K562 (cell line): Measurements from ENCODE around the gene DST. TPM values are rescaled to one million over a fixed set of nuclear protein-coding genes. Genes with fewer than 3 reads are reported as not detected.

ENCODE experiments used
- ATAC-seq: fragments of 200-7000 bp; cut with Tn5 transposase; 3 replicates; pipeline ENCODE4 v1.9.1; 2020; ENCODE audit warnings: moderate library complexity
- BruUV-seq: library from RNA; stranded (reverse); fragments of 400-500 nt; replicated peaks from 2 replicates; lab custom pipeline; 2021; lab: Mats Ljungman, UMichigan
- CTCF ChIA-PET: fragments of 300-600 bp; formaldehyde crosslinking; extraction: SDS; loops from one replicate; lab custom pipeline; 2021; ENCODE audit warnings: low intra/inter-chr PET ratio; lab: Yijun Ruan, JAX
- POLR2A ChIA-PET: fragments of 300-600, 350-650 bp; sonication (Branson Sonifier 250); formaldehyde crosslinking; extraction: SDS; loops from one replicate; lab custom pipeline; 2021; ENCODE audit warnings: antibody characterized with exemption, inconsistent platforms; lab: Yijun Ruan, JAX
- DNase-seq, 4 experiments: peaks; one replicate each; pipeline versions ENCODE4 v3.0.0 to v3.0.0-alpha.2; 2011 to 2018; ENCODE audit warnings: low spot score in 3 of 4, mixed read lengths in 3 of 4; ENCODE audit errors: extremely low read depth in 1 of 4
- FAIRE-seq: peaks from 2 replicates; lab custom pipeline; 2011; peaks lifted over from hg19 to GRCh38; lab: Jason Lieb, UNC
- H2AFZ ChIP-seq: 2 replicates; pipeline ENCODE4 v1.6.0; 2011; ENCODE audit warnings: low read depth, low read length, control low read depth, inconsistent platforms
- H3K27ac ChIP-seq: fragments of 200-600 bp; 3 replicates; pipeline ENCODE4 v1.8.0; 2011; ENCODE audit warnings: low read depth, mild to moderate bottlenecking, control low read depth, inconsistent platforms, low read length, moderate library complexity, mixed read lengths; ENCODE audit errors: extremely low read depth
- H3K27me3 ChIP-seq, 2 experiments: fragments of 300-600 bp in 1 of 2; 2 replicates in 1 of 2; 3 replicates in 1 of 2; pipeline versions ENCODE4 v1.6.0 to v1.8.0; 2011; ENCODE audit warnings: inconsistent platforms in 2 of 2, low read length in 2 of 2, mild to moderate bottlenecking in 1 of 2, mixed read lengths in 1 of 2, moderate library complexity in 1 of 2; ENCODE audit not compliant: control insufficient read depth in 2 of 2, insufficient read depth in 2 of 2
- H3K36me3 ChIP-seq: fragments of 300-600 bp; 3 replicates; pipeline ENCODE4 v1.8.0; 2011; ENCODE audit warnings: mild to moderate bottlenecking, low read length, inconsistent platforms; ENCODE audit not compliant: control insufficient read depth, insufficient read depth
- H3K4me1 ChIP-seq, 2 experiments: fragments of 200-600 bp in 1 of 2; replicated peaks in 1 of 2; 2 replicates in 1 of 2; 3 replicates in 1 of 2; pipeline versions ENCODE4 v1.5.1 to v1.8.0; 2011; ENCODE audit warnings: inconsistent platforms in 2 of 2, low read length in 2 of 2, mild to moderate bottlenecking in 1 of 2, mixed read lengths in 1 of 2, moderate library complexity in 1 of 2; ENCODE audit not compliant: control insufficient read depth in 2 of 2, insufficient read depth in 2 of 2
- H3K4me2 ChIP-seq: 2 replicates; pipeline ENCODE4 v1.6.1; 2011; ENCODE audit warnings: low read length, control low read depth, inconsistent platforms, mixed read lengths; ENCODE audit not compliant: insufficient read depth
- H3K4me3 ChIP-seq: fragments of 200-600 bp; sonication (generic), shearing (Covaris generic); 2 replicates; pipeline ENCODE4 v1.5.1; 2016; ENCODE audit warnings: control low read depth, inconsistent platforms
- H3K79me2 ChIP-seq: fragments of 200-600 bp; 3 replicates; pipeline ENCODE4 v1.8.0; 2011; ENCODE audit warnings: low read length, inconsistent platforms; ENCODE audit not compliant: control insufficient read depth, insufficient read depth
- H3K9ac ChIP-seq, 2 experiments: 2 replicates each; pipeline versions ENCODE4 v1.6.0 to v1.6.1; 2011; ENCODE audit warnings: low read depth in 2 of 2, low read length in 2 of 2, control low read depth in 1 of 2, inconsistent platforms in 1 of 2, mild to moderate bottlenecking in 1 of 2, mixed read lengths in 1 of 2; ENCODE audit not compliant: insufficient read depth in 1 of 2
- H3K9me1 ChIP-seq: one replicate; pipeline ENCODE4 v1.6.0; 2011; ENCODE audit warnings: inconsistent platforms, mild to moderate bottlenecking, low read length, moderate library complexity; ENCODE audit not compliant: control insufficient read depth, insufficient read depth
- H3K9me3 ChIP-seq: replicated peaks from 2 replicates; pipeline ENCODE4 v1.5.1; 2011; ENCODE audit warnings: low read depth, low read length, inconsistent platforms; ENCODE audit not compliant: control insufficient read depth, insufficient read depth
- H4K20me1 ChIP-seq: replicated peaks from 2 replicates; pipeline ENCODE4 v1.6.1; 2011; ENCODE audit warnings: low read length, inconsistent platforms, mixed read lengths; ENCODE audit not compliant: control insufficient read depth, insufficient read depth
- ATF1 ChIP-seq, 2 experiments: fragments of 450-650 bp in 1 of 2; IDR thresholded peaks; 2 replicates each; pipeline ENCODE4 v1.6.1; 2016; ENCODE audit warnings: missing compliant biosample characterization in 1 of 2, missing genetic modification characterization in 1 of 2
- CEBPG ChIP-seq, 3 experiments: fragments of 200-800 bp in 1 of 3; sonication (Bioruptor generic) in 1 of 3; sonication (generic) in 1 of 3; formaldehyde crosslinking in 1 of 3; IDR thresholded peaks in 2 of 3; conservative IDR thresholded peaks in 1 of 3; 2 replicates each; pipeline versions ENCODE4 v1.6.1 to v1.8.0; 2016 to 2022; ENCODE audit warnings: missing compliant biosample characterization in 2 of 3, missing genetic modification characterization in 2 of 3, mild to moderate bottlenecking in 1 of 3, missing genetic modification reagents in 1 of 3
- NFRKB ChIP-seq: fragments of 450-650 bp; IDR thresholded peaks from 2 replicates; pipeline ENCODE4 v1.6.1; 2016; ENCODE audit warnings: low read depth
- POLR3G ChIP-seq: IDR thresholded peaks from 2 replicates; pipeline ENCODE4 v1.6.1; 2011; ENCODE audit not compliant: insufficient read length, insufficient replicate concordance; ENCODE audit errors: extremely low read depth
- PYGO2 ChIP-seq: fragments of 450-650 bp; IDR thresholded peaks from 2 replicates; pipeline ENCODE4 v1.6.1; 2016; ENCODE audit warnings: mild to moderate bottlenecking, missing genetic modification characterization, moderate library complexity, missing compliant biosample characterization
- ZNF584 ChIP-seq: fragments of 200-800 bp; sonication (Bioruptor generic); IDR thresholded peaks from 2 replicates; pipeline ENCODE4 v1.6.1; 2016; ENCODE audit warnings: low read depth, mild to moderate bottlenecking, missing genetic modification characterization, missing compliant biosample characterization
- WGBS: fragments of 100-300 bp; shearing (Covaris generic); methylation state at CpG from one replicate; pipeline ENCODE4 v1.1.6; 2016; ENCODE audit warnings: low coverage, mixed read lengths; ENCODE audit not compliant: insufficient coverage; ENCODE audit errors: missing lambda C conversion rate; 5-methylcytosine and 5-hydroxymethylcytosine counted together
- in situ Hi-C: fragments of 300-500 bp; cut with MboI; formaldehyde crosslinking; loops from 4 replicates; pipeline ENCODE4 v1.15.0; 2018; ENCODE audit warnings: inconsistent platforms, mixed read lengths
- intact Hi-C: fragments of 100-400 bp; cut with micrococcal nuclease; formaldehyde crosslinking; loops from 2 replicates; pipeline ENCODE4 v1.14.2; 2022
- polyA plus RNA-seq, 8 experiments: library from polyadenylated mRNA; depleted of rRNA in 4 of 8; stranded (reverse) in 5 of 8; unstranded in 3 of 8; fragments of >200 nt; fragmentation: Nextera tagmentation in 2 of 8; fragmentation: Illumina TruSeq in 1 of 8; extraction: Ambion mirVana in 2 of 8; extraction: Trizol in 1 of 8; gene quantifications; 2 replicates each; pipeline versions ENCODE4 v1.2.1 to v1.2.3, GENCODE V29; 2011 to 2014; ENCODE audit warnings: inconsistent platforms in 1 of 8, missing spikeins in 1 of 8
- total RNA-seq, 7 experiments: library from RNA; depleted of rRNA in 6 of 7; stranded (reverse); fragments of >200 nt in 6 of 7; fragmentation: Illumina TruSeq in 2 of 7; extraction: Trizol in 2 of 7; gene quantifications; 2 replicates each; pipeline versions ENCODE4 v1.2.1 to v1.2.3, GENCODE V29; 2011 to 2021; ENCODE audit warnings: low replicate concordance in 1 of 7
- TF ChIP-seq, protein P1 (sequence below), 2 experiments: fragments of 450-650 bp in 1 of 2; IDR thresholded peaks; 2 replicates each; pipeline ENCODE4 v1.6.1; 2011 to 2017; ENCODE audit warnings: low read depth in 2 of 2, antibody characterized with exemption in 1 of 2, borderline replicate concordance in 1 of 2, low read length in 1 of 2, mild to moderate bottlenecking in 1 of 2, mixed read lengths in 1 of 2; ENCODE audit not compliant: control insufficient read depth in 1 of 2
- TF ChIP-seq, protein P2 (sequence below): fragments of 450-650 bp; IDR thresholded peaks from one replicate; pipeline ENCODE4 v1.6.1; 2018; ENCODE audit warnings: mild to moderate bottlenecking, moderate library complexity; ENCODE audit not compliant: partially characterized antibody
- TF ChIP-seq, protein P3 (sequence below), 2 experiments: fragments of 450-650 bp; IDR thresholded peaks; 2 replicates each; pipeline ENCODE4 v1.6.1; 2018; ENCODE audit warnings: mild to moderate bottlenecking in 2 of 2, low read depth in 1 of 2; ENCODE audit not compliant: partially characterized antibody in 2 of 2
- TF ChIP-seq, protein P4 (sequence below): sonication (generic); formaldehyde crosslinking; IDR thresholded peaks from 2 replicates; pipeline ENCODE4 v1.8.0; 2022; ENCODE audit warnings: mild to moderate bottlenecking, low read depth, missing genetic modification reagents

DST gene
- total and polyA plus RNA-seq, 9 of the 15 experiments (the other 6 are each of a cell fraction or from before 2014, with no cell fraction given): 5.2 to 21.9 (median 13.3) TPM

DNA sequence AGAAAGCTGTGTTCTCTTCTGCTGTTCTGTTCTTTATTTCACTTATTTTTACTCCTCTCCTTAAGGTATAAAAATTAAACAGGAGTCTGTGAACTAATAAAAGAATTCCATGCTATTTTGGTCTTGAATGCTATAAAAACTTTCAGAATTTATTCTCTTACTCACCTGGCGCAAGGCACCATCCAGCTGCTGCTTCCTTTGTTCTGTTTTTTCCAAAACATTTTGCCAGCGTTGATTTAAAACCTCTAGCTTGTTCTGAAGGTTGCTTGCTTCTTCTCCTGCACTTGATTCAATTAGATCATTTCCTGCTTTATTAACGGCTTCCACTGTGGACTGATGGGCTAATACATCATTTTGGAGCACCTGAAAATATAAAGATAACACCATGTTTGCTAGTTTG, 145.0 kb downstream of the DST start:
- in situ Hi-C loops: no loop called here
- WGBS: 65% methylated on average over 3 of the region's 3 CpGs
- no peaks in the 10 kb centered on the region; a peak in 1 of 5 replicates for H3K4me1 ChIP-seq
- no peaks in the 10 kb centered on the region; the same call in 2 of the 3 replicates for H3K36me3 ChIP-seq
- CTCF ChIA-PET: no interaction called here
- H2AFZ ChIP-seq: no peak overlapping the region
- intact Hi-C loops: no loop called here
- no peaks in the 10 kb centered on the region for H3K79me2 ChIP-seq
- H3K27me3 ChIP-seq: no peaks in the 10 kb centered on the region
- H3K9ac ChIP-seq: no peak overlapping the region
- no peaks in the 10 kb centered on the region for H4K20me1 ChIP-seq
- no TSS peak for BruUV-seq
- H3K4me2 ChIP-seq: no peak overlapping the region
- FAIRE-seq (no peak), DNase-seq (no peak), ATAC-seq (no peak)
- no peaks in the 10 kb centered on the region for H3K9me3 ChIP-seq
- H3K4me3 ChIP-seq: no peak overlapping the region
- no peak overlapping the region for H3K27ac ChIP-seq
- POLR2A ChIA-PET: interaction anchor here (0.7 to 0.8 kb wide), 3 partner anchors 21 to 49 kb away, joined by 3 read pairs; no protein-coding TSS in a partner anchor
- H3K9me1 ChIP-seq: no peaks in the 10 kb centered on the region
- TF ChIP-seq, protein P1, sequence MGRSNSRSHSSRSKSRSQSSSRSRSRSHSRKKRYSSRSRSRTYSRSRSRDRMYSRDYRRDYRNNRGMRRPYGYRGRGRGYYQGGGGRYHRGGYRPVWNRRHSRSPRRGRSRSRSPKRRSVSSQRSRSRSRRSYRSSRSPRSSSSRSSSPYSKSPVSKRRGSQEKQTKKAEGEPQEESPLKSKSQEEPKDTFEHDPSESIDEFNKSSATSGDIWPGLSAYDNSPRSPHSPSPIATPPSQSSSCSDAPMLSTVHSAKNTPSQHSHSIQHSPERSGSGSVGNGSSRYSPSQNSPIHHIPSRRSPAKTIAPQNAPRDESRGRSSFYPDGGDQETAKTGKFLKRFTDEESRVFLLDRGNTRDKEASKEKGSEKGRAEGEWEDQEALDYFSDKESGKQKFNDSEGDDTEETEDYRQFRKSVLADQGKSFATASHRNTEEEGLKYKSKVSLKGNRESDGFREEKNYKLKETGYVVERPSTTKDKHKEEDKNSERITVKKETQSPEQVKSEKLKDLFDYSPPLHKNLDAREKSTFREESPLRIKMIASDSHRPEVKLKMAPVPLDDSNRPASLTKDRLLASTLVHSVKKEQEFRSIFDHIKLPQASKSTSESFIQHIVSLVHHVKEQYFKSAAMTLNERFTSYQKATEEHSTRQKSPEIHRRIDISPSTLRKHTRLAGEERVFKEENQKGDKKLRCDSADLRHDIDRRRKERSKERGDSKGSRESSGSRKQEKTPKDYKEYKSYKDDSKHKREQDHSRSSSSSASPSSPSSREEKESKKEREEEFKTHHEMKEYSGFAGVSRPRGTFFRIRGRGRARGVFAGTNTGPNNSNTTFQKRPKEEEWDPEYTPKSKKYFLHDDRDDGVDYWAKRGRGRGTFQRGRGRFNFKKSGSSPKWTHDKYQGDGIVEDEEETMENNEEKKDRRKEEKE (IDR thresholded peaks at IDR 0.05; ENCODE audit: borderline replicate concordance in 1 of 2, control insufficient read depth in 1 of 2, low read depth in 2 of 2, low read length in 1 of 2): no peak
- TF ChIP-seq, protein P2, sequence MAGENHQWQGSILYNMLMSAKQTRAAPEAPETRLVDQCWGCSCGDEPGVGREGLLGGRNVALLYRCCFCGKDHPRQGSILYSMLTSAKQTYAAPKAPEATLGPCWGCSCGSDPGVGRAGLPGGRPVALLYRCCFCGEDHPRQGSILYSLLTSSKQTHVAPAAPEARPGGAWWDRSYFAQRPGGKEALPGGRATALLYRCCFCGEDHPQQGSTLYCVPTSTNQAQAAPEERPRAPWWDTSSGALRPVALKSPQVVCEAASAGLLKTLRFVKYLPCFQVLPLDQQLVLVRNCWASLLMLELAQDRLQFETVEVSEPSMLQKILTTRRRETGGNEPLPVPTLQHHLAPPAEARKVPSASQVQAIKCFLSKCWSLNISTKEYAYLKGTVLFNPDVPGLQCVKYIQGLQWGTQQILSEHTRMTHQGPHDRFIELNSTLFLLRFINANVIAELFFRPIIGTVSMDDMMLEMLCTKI: no peak
- TF ChIP-seq, protein P3, sequence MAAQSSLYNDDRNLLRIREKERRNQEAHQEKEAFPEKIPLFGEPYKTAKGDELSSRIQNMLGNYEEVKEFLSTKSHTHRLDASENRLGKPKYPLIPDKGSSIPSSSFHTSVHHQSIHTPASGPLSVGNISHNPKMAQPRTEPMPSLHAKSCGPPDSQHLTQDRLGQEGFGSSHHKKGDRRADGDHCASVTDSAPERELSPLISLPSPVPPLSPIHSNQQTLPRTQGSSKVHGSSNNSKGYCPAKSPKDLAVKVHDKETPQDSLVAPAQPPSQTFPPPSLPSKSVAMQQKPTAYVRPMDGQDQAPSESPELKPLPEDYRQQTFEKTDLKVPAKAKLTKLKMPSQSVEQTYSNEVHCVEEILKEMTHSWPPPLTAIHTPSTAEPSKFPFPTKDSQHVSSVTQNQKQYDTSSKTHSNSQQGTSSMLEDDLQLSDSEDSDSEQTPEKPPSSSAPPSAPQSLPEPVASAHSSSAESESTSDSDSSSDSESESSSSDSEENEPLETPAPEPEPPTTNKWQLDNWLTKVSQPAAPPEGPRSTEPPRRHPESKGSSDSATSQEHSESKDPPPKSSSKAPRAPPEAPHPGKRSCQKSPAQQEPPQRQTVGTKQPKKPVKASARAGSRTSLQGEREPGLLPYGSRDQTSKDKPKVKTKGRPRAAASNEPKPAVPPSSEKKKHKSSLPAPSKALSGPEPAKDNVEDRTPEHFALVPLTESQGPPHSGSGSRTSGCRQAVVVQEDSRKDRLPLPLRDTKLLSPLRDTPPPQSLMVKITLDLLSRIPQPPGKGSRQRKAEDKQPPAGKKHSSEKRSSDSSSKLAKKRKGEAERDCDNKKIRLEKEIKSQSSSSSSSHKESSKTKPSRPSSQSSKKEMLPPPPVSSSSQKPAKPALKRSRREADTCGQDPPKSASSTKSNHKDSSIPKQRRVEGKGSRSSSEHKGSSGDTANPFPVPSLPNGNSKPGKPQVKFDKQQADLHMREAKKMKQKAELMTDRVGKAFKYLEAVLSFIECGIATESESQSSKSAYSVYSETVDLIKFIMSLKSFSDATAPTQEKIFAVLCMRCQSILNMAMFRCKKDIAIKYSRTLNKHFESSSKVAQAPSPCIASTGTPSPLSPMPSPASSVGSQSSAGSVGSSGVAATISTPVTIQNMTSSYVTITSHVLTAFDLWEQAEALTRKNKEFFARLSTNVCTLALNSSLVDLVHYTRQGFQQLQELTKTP (IDR thresholded peaks at IDR 0.05; ENCODE audit: low read depth in 1 of 2, partially characterized antibody in 2 of 2): no peak
- TF ChIP-seq PYGO2 (tag): no peak
- no peak for TF ChIP-seq POLR3G
- no peak for TF ChIP-seq ZNF584
- no peak for TF ChIP-seq NFRKB
- TF ChIP-seq, protein P4, sequence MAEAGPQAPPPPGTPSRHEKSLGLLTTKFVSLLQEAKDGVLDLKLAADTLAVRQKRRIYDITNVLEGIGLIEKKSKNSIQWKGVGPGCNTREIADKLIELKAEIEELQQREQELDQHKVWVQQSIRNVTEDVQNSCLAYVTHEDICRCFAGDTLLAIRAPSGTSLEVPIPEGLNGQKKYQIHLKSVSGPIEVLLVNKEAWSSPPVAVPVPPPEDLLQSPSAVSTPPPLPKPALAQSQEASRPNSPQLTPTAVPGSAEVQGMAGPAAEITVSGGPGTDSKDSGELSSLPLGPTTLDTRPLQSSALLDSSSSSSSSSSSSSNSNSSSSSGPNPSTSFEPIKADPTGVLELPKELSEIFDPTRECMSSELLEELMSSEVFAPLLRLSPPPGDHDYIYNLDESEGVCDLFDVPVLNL (CRISPR knock-in tag): no peak
- TF ChIP-seq CEBPG (CRISPR knock-in tag; IDR thresholded peaks at IDR 0.05): no peak
- TF ChIP-seq CEBPG (tag; conservative IDR thresholded peaks at IDR 0.05 in 1 of 2, IDR thresholded peaks at IDR 0.05 in 1 of 2): no peak
- no peak for TF ChIP-seq ATF1 (CRISPR knock-in tag; IDR thresholded peaks at IDR 0.05)
- no peak for TF ChIP-seq ATF1 (tag; IDR thresholded peaks at IDR 0.05)
